GM12878 (cell line): Measurements from ENCODE around the gene MPEG1.

Experiments
- EP300 ChIP-seq, 2 experiments: fragments of 150-350 bp in 1 of 2; IDR thresholded peaks; 2 replicates each; pipeline ENCODE4 v1.6.1; 2011 to 2012; ENCODE audit warnings: low read depth in 2 of 2, low read length in 2 of 2, borderline replicate concordance in 1 of 2, improper control_type of control experiment in 1 of 2, inconsistent platforms in 1 of 2; ENCODE audit not compliant: control insufficient read depth in 1 of 2
- TF ChIP-seq, protein P1 (sequence below): IDR thresholded peaks from 2 replicates; pipeline ENCODE4 v1.6.1; 2012; ENCODE audit warnings: low read depth, low read length, improper control_type of control experiment

DNA sequence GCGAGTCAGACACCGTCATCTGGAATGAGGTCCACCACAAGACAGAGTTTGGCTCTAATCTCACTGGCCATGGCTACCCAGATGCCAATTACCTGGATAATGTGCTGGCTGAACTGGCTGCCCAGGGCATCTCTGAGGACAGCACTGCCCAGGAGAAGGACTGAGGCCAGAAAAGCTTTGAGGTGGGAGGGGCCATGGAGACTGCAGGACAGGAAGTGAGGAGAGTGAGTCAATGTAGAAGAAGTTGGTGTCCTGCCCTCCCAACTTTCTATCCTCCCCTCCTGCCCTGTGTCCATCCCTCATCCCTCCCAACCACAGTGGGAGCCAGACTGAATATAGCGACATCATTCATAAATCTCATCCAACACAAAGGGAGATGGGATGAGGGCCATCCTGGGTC is 8.0 kb downstream of the MPEG1 start:
- TF ChIP-seq, protein P1, sequence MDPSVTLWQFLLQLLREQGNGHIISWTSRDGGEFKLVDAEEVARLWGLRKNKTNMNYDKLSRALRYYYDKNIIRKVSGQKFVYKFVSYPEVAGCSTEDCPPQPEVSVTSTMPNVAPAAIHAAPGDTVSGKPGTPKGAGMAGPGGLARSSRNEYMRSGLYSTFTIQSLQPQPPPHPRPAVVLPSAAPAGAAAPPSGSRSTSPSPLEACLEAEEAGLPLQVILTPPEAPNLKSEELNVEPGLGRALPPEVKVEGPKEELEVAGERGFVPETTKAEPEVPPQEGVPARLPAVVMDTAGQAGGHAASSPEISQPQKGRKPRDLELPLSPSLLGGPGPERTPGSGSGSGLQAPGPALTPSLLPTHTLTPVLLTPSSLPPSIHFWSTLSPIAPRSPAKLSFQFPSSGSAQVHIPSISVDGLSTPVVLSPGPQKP = no peak
- TF ChIP-seq EP300 (IDR thresholded peaks at IDR 0.05; ENCODE audit: borderline replicate concordance in 1 of 2, control insufficient read depth in 1 of 2, low read depth in 2 of 2, low read length in 2 of 2) = no peak
